Lung (tissue), 12 donors: ENCODE measurements around the gene LDLRAD4. TPM values are rescaled to one million over a fixed set of nuclear protein-coding genes. Genes with fewer than 3 reads are reported as not detected.

Source experiments
- ATAC-seq: fragments of 200-7000 bp; cut with Tn5 transposase; one replicate; pipeline ENCODE4 v1.9.1; 2020; ENCODE audit warnings: moderate number of reproducible peaks; ENCODE audit not compliant: insufficient read depth, low FRiP score
- DNase-seq, 3 donors: peaks; one replicate each; pipeline ENCODE4 v3.0.0-alpha.2; 2013 to 2017
- H3K27ac ChIP-seq, 2 donors: one replicate each; pipeline ENCODE4 v1.5.1; 2013; ENCODE audit warnings: mild to moderate bottlenecking in 2 of 2, moderate library complexity in 2 of 2, control low read depth in 1 of 2, inconsistent platforms in 1 of 2, low read depth in 1 of 2, low read length in 1 of 2
- H3K27me3 ChIP-seq, 3 donors: one replicate each; pipeline ENCODE4 v1.5.1; 2013; ENCODE audit warnings: low read length in 2 of 3; ENCODE audit not compliant: control insufficient read depth in 3 of 3, insufficient read depth in 3 of 3
- H3K36me3 ChIP-seq, 4 donors: one replicate each; pipeline ENCODE4 v1.5.1; 2013; ENCODE audit warnings: low read length in 4 of 4, mild to moderate bottlenecking in 1 of 4, moderate library complexity in 1 of 4; ENCODE audit not compliant: control insufficient read depth in 4 of 4, insufficient read depth in 4 of 4
- H3K4me1 ChIP-seq, 5 donors: one replicate each; pipeline ENCODE4 v1.5.1; 2013; ENCODE audit warnings: low read length in 5 of 5, mild to moderate bottlenecking in 2 of 5, moderate library complexity in 1 of 5; ENCODE audit not compliant: control insufficient read depth in 5 of 5, insufficient read depth in 5 of 5
- H3K4me3 ChIP-seq: one replicate; pipeline ENCODE4 v1.5.1; 2013; ENCODE audit warnings: mild to moderate bottlenecking, control low read depth, moderate library complexity
- H3K9ac ChIP-seq, 2 donors: one replicate each; pipeline ENCODE4 v1.5.1; 2013; ENCODE audit warnings: low read length in 2 of 2, control low read depth in 1 of 2; ENCODE audit not compliant: insufficient read depth in 1 of 2
- H3K9me3 ChIP-seq, 4 donors: one replicate each; pipeline ENCODE4 v1.5.1; 2013; ENCODE audit warnings: low read length in 3 of 4, mild to moderate bottlenecking in 1 of 4, moderate library complexity in 1 of 4; ENCODE audit not compliant: control insufficient read depth in 4 of 4, insufficient read depth in 3 of 4
- CTCF ChIP-seq: IDR thresholded peaks from 2 replicates; pipeline ENCODE4 v1.5.1; 2012; ENCODE audit warnings: mild to moderate bottlenecking; ENCODE audit errors: control extremely low read depth, extremely low read depth
- WGBS, 2 donors: extraction: QIAGEN DNeasy Blood & Tissue Kit; methylation state at CpG; one replicate each; pipeline ENCODE4 v1.1.7; 2013; 5-methylcytosine and 5-hydroxymethylcytosine counted together
- polyA plus RNA-seq, 2 donors: library from polyadenylated mRNA; stranded (reverse); fragments of 200-250 nt; gene quantifications; one replicate each; pipeline ENCODE4 v1.2.1, GENCODE V29; 2013
- total RNA-seq, 2 donors: library from RNA; depleted of rRNA in 1 of 2; stranded (reverse); fragments of >200 nt in 1 of 2; gene quantifications; one replicate each; pipeline ENCODE4 v1.2.1, GENCODE V29; 2014 to 2021
- donor health status: control.
- donor health status: control.
- donor health status: Bipolar disorder and iron deficiency.
- donor health status: healthy.
- donor health status: DM: yes; HTN: yes; CAD: no.

The LDLRAD4 gene
- total and polyA plus RNA-seq, 4 donors = 3.2 to 62.4 (median 19.9) TPM

DNA sequence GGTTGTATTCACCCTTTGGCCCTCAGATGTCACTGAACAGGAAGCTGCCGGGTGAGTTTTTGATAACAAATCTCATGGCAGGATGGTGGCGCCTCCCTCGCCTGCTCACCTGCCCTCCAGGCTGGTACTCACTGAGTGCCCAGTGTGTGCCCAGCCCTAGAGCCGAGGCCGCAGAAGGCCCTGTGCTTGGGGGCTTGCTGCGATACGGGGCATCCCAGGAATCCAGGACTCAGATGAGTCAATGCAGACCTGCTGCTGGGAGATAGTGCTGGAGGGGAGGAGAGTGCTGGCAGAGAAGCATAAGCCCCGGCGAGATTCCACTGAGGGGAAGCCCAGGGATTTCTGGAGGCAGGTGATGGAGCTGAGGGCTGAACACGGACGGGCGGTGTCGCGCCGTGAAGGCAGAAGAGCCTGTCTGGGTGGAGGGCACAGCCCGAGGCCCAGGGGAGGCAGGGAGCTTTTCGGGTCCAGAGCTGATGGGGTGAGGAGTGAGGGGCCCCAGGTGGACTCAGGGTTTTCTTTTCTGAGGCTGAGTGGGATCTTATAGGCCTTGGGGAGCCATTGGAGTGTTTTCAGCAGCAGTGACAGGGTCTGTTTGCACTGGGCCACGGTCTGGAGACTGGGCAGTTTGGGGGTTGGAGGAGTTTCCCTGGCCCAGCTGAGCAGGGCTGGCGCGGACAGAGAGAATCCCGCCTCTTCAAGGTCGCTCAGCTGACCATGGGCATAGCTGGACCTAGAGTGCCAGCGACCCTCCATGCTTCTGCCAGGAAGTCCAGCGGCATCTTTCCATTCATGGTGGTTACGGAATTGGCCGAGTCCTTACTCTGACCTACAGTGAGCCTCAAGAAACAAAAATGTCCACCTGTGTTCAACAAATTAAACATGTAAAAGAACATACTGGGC lies 35.5 kb downstream of the LDLRAD4 start:
- Histone ChIP-seq H3K4me1 (peaks cover 0 to 6% (median 4%) of the 10 kb centered on the region in 5 donors), H3K36me3 (no peaks in the 10 kb centered on the region), H3K27me3 (no peaks in the 10 kb centered on the region), H3K9ac (no peak overlapping the region), H3K4me3 (no peak overlapping the region), H3K27ac (no peak overlapping the region), H3K9me3 (no peaks in the 10 kb centered on the region)
- ATAC-seq (no peak), DNase-seq (no peak)
- 93 to 94% methylated on average over 26 of the region's 26 CpGs for WGBS, 2 donors
- no peak for TF ChIP-seq CTCF

GRCh38 chr18:13254971-13255927 lies 36.7 kb downstream of the LDLRAD4 start:
- Histone ChIP-seq H3K4me1 (peaks cover 2 to 11% (median 10%) of the 10 kb centered on the region in 5 donors), H3K27ac (no peak overlapping the region), H3K4me3 (no peak overlapping the region), H3K9me3 (no peaks in the 10 kb centered on the region), H3K9ac (no peak overlapping the region), H3K27me3 (no peaks in the 10 kb centered on the region), H3K36me3 (no peaks in the 10 kb centered on the region)
- WGBS, 2 donors = 93 to 94% methylated on average over 11 of the region's 11 CpGs
- no peak for TF ChIP-seq CTCF
- no peak for ATAC-seq
- DNase-seq = no peak

DNA sequence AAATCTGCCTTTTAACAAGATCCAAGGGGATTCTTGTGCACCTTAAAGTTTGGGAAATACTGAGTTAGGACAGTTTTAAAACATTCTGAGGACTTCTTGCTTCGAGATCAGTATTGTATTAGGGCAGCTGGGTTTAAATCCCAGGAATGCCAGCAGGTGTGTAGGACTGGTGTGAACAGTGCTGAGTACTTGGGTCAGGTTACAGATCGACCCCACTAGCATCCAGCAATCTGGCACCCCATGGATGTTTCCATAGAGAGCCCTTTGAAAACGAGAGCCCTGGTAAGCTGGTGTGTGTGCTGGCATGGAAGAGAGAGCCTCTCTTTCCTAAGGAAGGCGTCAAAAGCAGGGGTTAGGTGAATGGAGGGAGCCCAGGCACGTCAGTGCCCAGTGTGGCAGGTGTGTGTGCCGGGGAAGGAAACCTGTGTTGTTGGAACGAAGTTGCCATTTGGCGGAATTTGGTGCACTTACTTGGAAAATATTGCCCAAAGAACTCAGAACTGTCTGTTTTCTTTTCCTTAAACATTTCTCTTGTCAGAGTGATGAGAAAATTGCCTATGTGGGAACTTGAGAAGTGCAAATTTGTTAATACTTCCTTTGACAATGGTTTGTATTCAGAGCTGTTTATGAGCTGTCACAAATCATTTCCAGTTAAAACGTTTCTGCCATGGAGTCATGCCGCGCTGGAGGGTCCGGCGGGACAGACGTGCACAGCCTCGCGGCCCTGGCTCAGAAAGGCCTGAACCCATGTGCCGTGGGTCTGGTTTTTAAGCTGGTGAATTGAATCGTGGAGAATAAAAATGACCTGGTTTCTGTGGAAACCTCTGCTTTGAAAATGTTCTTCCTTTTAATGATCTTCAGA lies 38.1 kb downstream of the LDLRAD4 start:
- ATAC-seq (no peak), DNase-seq (no peak)
- TF ChIP-seq CTCF = no peak
- Histone ChIP-seq H3K9me3 (no peaks in the 10 kb centered on the region), H3K4me1 (peaks cover 6 to 24% (median 14%) of the 10 kb centered on the region in 5 donors), H3K9ac (peak overlapping the region in 1 of 2 donors; percentile 14), H3K27me3 (no peaks in the 10 kb centered on the region), H3K4me3 (no peak overlapping the region), H3K27ac (no peak overlapping the region), H3K36me3 (no peaks in the 10 kb centered on the region)
- 83 to 87% methylated on average over 18 of the region's 18 CpGs for WGBS, 2 donors
